Uterus (tissue), 2 donors: ENCODE measurements around the gene FICD.
A peak's percentile ranks its signal among the peaks of the same experiment; 100 is the strongest.

Experiments used
- POLR2A ChIP-seq, 2 donors: fragments of 450-650 bp; IDR thresholded peaks; one replicate each; pipeline ENCODE4 v1.6.1; 2016; ENCODE audit warnings: antibody characterized with exemption in 2 of 2, mild to moderate bottlenecking in 1 of 2, moderate library complexity in 1 of 2
- TF ChIP-seq, protein P1 (sequence below), 4 experiments: fragments of 200-600 bp in 2 of 4; fragments of 450-650 bp in 2 of 4; sonication (generic) in 2 of 4; IDR thresholded peaks; one replicate each; pipeline ENCODE4 v1.5.1; 2016 to 2019; ENCODE audit warnings: antibody characterized with exemption in 4 of 4, mild to moderate bottlenecking in 2 of 4, moderate library complexity in 1 of 4

DNA sequence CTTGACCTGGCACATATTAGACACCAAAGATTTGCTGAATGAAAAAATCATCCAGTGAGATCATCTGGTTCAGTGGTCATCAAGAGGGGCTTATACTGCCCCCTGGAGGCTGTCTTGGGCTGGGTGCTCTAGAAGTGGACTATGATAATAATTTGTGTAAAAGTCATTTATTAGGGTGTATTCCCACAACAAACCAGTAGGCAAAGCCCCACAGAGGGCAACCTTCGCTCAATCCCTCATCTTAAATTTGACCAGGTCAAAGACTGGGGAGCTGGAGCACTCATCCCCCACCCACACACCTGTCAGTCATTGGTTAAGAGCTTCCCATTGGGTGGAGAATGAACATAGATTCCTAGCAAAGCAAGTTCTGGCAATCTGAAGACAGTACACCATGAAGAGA is 20.0 kb upstream of the FICD start:
- TF ChIP-seq, protein P1, sequence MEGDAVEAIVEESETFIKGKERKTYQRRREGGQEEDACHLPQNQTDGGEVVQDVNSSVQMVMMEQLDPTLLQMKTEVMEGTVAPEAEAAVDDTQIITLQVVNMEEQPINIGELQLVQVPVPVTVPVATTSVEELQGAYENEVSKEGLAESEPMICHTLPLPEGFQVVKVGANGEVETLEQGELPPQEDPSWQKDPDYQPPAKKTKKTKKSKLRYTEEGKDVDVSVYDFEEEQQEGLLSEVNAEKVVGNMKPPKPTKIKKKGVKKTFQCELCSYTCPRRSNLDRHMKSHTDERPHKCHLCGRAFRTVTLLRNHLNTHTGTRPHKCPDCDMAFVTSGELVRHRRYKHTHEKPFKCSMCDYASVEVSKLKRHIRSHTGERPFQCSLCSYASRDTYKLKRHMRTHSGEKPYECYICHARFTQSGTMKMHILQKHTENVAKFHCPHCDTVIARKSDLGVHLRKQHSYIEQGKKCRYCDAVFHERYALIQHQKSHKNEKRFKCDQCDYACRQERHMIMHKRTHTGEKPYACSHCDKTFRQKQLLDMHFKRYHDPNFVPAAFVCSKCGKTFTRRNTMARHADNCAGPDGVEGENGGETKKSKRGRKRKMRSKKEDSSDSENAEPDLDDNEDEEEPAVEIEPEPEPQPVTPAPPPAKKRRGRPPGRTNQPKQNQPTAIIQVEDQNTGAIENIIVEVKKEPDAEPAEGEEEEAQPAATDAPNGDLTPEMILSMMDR (IDR thresholded peaks at IDR 0.05), result peak in 1 of 4 experiments; percentile 24
- no peak for TF ChIP-seq POLR2A (IDR thresholded peaks at IDR 0.05)
